ENCODE measurements around the gene PPP1R1B.

PPP1R1B gene

GRCh38 chr17:39655105-39655504, 28.4 kb downstream of the PPP1R1B start:
- DNase-seq (ENCODE audit: low read depth) = no peak
- no peak overlapping the region for H3K4me3 ChIP-seq (ENCODE audit: low read depth, low read length)
- TF ChIP-seq CTCF (IDR thresholded peaks at IDR 0.05; ENCODE audit: control insufficient read depth, extremely low read depth, insufficient read depth) = no peak

DNA sequence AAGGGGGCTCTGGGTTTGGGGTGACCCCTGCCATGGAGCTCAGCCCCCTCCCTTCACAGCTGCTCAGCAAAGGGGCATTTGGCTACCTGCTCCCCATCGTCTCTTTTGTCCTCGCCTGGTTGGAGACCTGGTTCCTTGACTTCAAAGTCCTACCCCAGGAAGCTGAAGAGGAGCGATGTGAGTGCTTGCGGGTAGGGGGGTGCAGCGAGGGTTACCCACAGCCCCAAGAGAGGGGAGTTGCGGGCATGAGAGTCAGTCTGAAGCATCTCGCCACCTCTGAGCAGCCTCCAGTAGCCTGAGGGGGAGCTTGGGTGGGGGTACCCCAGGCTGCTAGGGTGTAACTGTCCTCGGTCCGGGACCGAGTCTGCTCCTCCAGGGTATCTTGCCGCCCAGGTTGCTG, 31.6 kb downstream of the PPP1R1B start:
- no peak for DNase-seq (ENCODE audit: low read depth)
- no peak for TF ChIP-seq CTCF (IDR thresholded peaks at IDR 0.05; ENCODE audit: control insufficient read depth, extremely low read depth, insufficient read depth)
- no peak overlapping the region for H3K4me3 ChIP-seq (ENCODE audit: low read depth, low read length)

GRCh38 chr17:39658760-39659159, 32.0 kb downstream of the PPP1R1B start:
- H3K4me3 ChIP-seq (ENCODE audit: low read depth, low read length) = no peak overlapping the region
- DNase-seq (ENCODE audit: low read depth) = no peak
- no peak for TF ChIP-seq CTCF (IDR thresholded peaks at IDR 0.05; ENCODE audit: control insufficient read depth, extremely low read depth, insufficient read depth)

DNA sequence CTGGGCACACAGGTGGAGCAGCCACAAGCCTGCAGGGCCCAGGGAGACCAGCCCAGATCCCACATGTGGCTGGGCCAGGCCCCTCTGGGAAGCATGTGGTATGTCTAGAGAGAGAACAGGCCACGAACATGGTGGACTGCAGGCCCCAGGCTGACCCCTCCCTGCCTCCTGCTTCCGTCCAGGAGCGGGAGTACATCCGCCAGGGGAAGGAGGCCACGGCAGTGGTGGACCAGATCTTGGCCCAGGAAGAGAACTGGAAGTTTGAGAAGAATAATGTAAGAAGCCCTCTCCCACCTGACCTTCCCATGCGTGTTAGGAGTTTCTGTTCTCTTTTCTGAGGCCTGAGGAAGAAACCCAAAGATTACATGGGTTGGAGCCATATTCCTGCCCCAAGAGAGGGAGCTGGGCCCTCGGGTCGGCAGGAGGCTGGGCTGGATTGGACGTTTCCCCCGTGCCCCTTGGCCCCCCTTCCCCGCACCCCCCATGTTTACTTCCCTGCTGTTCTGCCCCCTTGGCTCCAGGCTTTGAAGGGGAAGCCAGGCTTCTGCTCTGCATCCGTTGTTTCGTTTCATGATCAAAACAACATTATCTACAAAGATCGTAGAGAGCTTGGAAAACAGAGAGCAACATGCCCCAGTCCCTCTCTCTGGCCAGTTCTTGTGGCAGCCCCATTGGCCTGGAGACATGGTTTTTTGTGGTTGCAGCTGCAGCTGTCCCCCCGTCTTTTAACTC, 32.7 kb downstream of the PPP1R1B start:
- DNase-seq (ENCODE audit: low read depth) = no peak
- TF ChIP-seq CTCF (IDR thresholded peaks at IDR 0.05; ENCODE audit: control insufficient read depth, extremely low read depth, insufficient read depth) = no peak
- H3K4me3 ChIP-seq (ENCODE audit: low read depth, low read length) = no peak overlapping the region

- DNase-seq (ENCODE audit: low read depth) = no peak
- no peak overlapping the region for H3K4me3 ChIP-seq (ENCODE audit: low read depth, low read length)
- no peak for TF ChIP-seq CTCF (IDR thresholded peaks at IDR 0.05; ENCODE audit: control insufficient read depth, extremely low read depth, insufficient read depth)
Measured at GRCh38 chr17:39660011-39660360, 33.2 kb downstream of the PPP1R1B start.

- H3K4me3 ChIP-seq (ENCODE audit: low read depth, low read length) = no peak overlapping the region
- TF ChIP-seq CTCF (IDR thresholded peaks at IDR 0.05; ENCODE audit: control insufficient read depth, extremely low read depth, insufficient read depth) = no peak
- no peak for DNase-seq (ENCODE audit: low read depth)
Measured at GRCh38 chr17:39660397-39661385, 33.9 kb downstream of the PPP1R1B start.

Data from LNCaP clone FGC (cell line).